Nucleus accumbens (tissue), 56 donors: ENCODE results near the gene ULBP3.
"Not testable (repeated sequence)": the region's sequence is repeated elsewhere in the genome, so short reads cannot be mapped to it uniquely, and the experiment has no call there.

Source experiments
- DNase-seq, 56 donors: peaks; one replicate each; lab custom pipeline; 2025; lab: John Stamatoyannopoulos, UW

The ULBP3 gene

DNA sequence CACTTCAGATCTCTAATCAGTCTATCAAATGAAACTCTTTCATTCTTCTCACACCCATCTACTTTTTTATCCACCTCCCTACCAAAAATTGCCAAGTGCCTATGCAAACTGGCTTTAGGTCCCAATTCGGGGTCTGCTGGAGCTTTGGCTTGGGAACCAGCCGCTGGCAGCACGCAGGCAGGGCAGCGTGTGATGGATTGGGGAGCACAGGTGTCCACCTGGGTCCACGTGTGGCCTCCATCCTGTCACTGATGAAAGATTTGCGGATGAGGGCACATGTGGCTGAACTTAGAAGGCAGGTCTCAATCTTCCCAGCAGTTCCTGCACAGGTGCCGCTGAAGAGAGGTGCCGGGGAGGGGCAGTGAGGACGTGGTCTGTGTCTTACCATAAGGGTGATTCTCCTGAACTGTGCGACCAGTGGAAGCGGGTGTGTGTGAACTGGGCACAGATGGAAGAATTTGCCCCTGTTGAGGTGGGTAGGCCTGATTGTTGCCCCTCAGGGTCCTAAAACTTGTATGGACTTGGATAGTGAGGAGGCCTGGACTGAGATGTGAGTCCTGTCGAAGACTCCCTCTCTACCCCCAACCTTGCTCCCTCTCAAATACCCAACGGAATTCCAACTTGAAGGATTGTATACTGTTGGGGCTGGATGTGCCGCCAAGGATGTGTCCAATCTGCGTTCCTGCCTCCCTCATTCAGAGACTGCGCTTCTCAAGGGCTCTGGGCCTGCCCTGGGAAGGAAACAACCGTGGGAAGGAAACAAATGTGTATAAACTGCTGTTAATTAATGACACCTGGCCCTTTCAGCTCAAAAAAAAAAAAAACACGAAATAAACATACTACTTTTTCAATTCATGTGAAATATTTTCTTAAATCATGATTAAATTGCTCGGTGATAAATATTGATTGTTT, 25.2 kb downstream of the ULBP3 start:
- DNase-seq, result no peak

DNA sequence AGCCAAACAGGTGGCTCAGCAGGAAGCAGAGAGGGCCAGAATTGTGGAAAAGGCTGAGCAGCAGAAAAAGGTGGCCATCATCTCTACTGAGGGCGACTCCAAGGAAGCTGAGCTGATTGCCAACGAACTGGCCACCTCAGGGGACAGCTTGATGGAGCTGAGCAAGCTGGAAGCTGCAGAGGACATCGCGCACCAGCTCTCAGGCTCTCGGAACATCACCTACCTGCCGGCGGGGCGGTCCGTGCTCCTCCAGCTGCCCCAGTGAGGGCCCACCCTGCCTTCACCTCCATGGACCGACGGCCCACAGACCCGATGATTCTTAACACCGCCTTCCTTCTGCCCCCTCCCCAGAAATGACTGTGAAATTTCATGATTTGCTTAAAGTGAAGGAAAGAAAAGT, 25.8 kb downstream of the ULBP3 start:
- DNase-seq, result no peak

DNA sequence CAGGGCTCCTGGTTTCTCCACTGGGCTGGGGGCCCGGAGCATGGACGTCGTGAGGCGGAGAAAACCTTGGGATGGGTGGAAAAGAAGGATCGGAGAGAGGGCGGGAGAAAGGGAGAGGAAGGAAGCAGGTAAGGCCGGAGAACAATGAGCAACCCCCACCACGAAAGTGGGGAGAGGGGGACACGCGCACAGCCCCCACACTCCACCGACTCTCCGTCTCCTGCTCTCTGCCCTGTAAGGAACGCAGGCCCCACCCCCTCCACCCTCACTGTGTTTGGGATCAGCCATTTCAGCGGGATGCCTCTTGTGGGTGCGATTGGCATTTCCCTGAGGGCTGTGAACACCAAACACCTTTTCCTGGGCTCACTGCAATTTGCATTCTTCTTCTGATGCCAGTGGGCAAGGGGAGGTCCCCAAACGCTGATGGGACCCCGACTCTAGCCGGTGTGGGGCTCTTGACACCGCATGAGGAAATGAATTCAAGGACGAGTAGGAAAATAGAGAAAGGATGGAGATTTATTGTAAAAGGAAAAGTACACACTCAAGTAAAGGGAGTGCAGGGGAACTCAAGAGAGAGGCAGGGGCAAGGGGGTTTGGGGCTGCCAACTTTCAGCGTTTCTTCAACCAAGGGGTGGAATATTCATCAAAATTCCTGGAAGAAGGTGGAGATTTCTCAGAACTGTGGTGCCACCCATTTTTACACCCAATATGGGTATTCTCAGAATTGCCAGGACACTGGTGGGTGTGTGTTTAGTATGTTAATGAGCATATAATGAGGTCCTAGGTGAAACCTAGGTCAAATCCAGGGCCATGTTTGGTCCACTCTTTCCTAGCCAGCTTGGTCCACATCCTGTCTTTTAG, 30.5 kb downstream of the ULBP3 start:
- DNase-seq, result no peak

DNA sequence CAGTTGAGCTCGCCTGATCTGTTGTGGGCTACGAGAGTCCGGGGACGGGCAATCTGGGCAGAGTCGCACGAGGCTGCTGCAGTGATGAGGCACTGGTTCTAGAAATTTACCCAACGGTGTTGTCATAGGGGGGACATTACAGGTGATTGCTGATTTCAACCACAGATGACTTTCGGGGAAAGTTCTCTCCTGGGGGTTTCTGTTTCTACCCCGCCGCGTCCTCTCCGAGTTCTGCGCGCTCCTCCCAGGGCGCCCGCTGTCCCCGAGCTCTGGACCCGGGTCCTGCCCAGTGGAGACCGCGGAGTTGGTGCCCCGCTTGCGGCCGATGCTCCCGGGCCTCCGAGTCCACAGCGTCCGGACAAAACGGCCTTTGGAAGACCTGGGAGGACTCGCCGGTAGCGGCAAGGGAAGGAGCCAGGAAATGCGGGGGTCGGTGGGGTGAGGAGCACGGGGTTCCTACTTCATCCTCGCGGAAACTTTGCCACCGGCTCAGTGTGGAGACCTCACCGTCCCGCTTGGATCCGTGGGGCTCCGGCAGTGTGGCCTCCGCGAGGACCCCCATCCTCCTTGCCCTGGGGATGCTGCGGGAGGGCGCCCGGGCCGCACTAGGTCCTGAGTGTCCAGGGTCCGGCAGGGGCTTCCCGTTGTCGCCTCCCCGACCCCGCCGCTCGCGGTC, 31.3 kb downstream of the ULBP3 start:
- no peak for DNase-seq

DNA sequence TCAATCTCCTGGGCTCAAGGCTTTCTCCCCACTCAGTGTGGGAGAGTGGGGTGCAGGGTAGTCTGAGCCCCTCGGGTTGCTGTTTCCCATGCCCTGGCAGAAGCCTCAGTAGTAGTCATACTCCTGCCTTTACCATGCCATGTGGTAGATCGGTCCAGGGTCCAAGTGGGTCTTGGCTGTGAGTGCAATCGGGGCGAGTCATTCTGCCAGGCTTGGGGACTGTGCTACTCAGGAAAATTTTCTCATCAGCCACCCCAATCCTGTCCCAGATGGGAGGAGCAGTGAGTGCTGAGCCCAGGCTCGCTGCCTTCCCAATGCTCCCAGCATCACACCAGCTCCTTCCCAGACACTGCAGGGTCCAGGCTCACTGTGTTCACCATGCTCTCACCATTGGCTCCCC, 32.8 kb downstream of the ULBP3 start:
- DNase-seq, result no peak

DNA sequence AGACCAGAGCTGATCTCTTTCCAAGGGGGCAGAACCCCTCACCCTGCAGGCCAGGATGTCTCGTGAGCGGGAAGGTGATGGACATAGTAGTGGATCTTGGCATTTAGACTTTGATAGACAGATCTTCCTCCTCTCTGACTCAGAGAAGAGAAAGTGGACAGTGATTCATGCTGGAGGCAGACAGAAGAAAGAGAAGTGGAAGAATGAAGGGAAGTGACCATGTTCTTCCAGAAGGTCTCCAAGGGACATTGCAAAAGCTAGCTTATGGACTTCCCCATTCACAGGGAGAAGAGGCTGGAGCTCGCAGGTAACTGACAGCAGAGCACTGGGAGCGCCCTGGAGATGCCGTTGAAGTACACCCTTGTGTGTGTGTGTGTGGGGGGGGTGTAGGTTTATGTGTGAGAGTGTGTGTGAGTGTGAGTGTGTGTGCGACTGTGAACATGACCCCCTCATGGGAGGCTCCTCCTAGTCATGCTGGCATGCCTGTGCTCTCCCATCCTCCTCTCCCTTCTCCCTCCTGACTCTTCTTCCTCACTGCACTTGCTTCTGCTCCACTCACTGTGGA, 35.6 kb downstream of the ULBP3 start:
- DNase-seq, result no peak

DNA sequence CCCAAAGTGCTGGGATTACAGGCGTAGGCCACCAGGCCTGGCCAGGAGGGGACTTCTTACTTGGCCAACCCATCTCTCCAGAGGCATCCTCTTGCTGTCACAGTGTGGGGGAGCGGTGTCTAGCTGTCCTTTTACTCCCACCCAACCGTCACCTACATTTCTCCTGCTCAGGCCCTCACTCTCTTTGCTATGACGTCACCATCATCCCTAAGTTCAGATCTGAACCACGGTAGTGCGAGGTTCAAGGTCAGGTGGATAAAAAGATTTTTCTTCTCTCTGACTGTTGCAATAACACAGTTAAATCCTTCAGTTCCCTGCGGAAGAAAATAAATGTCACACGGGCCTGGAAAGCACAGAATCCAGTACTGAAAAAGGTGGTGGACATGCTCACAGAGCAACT, 36.3 kb downstream of the ULBP3 start:
- no peak for DNase-seq

DNA sequence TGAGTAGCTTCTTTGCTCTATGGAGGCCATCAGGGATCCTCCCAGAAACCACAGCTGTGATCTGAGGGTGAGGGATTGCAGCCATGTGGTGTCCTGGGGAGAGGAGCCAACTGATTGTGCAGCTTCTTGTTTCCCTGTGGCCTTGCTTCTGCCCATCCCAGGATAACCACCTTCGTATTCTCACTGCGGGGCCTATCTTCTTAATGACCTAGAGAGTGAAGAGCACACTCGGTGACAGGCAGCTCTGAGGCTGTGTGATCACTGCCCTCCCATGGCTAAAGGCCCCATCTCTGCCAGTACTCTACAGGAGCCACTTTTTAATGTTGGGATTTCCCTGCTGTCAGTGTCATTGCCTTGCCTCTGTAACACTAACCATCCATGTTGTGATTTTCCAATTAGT, 38.3 kb downstream of the ULBP3 start:
- no peak for DNase-seq

DNA sequence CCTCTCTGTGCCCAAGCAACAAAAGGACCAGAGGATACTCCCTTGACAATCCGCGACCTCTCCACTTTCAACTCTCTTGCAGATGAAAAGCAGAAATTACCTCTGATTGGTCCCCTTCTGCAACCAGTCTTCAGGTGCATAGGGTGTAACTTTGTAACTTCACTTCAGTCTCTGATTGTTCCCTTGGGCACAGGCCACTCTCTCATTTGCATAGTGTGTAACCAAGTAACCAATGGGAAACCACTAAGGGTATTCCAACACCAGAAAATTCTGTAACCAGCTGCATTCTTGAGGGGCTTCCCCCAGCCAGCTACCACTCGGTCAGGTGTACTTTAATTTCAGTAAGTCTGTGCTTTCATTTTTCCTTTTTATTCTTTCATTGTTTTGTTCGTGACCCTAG, 39.2 kb downstream of the ULBP3 start:
- DNase-seq, result no peak

DNA sequence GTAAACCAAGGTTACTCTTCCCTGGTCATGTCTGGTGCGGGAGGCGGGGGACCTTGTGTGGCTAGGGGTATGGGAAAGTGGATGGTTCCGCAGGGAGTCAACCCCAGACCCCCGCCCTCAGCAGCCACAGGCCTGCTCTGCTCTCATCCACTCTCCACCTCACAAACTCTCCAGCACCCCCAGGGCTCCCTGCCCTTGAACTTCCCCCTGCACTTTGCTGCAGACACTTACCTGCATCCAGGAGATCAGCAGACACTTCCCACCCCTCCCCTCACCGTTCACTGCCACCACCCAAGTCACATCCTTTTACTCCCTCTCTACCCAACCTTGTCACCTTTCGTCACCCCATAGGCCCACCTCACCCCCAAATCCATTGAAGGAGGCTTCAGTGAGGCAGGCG, 39.6 kb downstream of the ULBP3 start:
- DNase-seq, result no peak

DNA sequence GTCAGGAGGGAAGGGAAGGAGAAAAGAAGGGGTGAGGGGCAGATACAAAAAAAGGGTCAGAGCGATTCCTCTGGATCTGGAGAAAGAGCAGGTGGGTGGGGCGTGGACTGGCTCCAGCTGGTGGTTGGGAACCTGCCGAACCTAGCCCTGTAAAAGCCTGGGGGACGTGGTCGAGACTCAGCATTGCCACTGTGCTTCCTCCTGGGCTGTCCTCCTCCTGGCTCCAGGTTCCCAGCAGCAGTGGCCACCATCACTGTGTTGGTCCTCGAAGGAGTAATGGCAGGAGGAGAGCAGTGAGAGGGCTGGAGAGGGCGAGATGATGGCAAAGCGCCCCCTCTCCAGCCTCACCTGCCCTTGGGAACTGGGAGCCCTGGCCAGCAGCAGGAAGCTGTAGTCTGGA, 40.1 kb downstream of the ULBP3 start:
- no peak for DNase-seq

DNA sequence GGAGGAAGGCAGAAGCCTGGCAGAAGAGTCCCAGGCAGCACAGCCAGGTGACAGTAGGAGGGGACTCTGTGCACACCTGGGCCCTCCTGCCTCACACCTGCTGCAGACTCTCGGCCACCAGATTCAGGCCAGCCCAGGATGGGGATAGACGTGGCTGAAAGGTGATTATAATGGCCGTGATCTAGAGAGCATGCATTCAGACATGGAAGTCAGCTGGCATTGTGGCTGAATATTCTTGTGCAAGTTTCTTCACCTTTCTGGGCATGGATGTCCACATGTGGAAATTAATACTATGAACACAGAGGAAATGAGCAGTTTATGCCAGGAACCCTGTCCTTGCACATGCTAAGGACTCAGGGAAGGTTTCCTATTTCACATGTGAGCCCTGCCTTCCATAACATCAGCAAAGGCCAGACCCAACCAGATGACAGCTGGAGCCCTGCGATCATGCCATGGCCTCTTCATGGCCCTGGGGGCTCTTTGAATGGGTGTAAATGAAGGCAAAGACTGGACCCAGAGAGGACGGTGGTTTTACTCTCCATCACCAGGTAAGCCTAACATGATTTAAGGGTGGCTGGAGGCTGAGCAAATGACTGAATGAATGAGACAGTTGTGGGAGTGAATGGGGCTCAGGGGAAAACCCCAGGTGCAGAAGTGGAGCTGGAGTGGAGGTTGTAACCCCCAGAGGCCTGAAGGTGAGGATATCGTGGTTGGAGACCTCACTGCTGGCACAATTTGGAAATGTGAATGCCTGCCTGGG, 40.9 kb downstream of the ULBP3 start:
- DNase-seq, result no peak

DNA sequence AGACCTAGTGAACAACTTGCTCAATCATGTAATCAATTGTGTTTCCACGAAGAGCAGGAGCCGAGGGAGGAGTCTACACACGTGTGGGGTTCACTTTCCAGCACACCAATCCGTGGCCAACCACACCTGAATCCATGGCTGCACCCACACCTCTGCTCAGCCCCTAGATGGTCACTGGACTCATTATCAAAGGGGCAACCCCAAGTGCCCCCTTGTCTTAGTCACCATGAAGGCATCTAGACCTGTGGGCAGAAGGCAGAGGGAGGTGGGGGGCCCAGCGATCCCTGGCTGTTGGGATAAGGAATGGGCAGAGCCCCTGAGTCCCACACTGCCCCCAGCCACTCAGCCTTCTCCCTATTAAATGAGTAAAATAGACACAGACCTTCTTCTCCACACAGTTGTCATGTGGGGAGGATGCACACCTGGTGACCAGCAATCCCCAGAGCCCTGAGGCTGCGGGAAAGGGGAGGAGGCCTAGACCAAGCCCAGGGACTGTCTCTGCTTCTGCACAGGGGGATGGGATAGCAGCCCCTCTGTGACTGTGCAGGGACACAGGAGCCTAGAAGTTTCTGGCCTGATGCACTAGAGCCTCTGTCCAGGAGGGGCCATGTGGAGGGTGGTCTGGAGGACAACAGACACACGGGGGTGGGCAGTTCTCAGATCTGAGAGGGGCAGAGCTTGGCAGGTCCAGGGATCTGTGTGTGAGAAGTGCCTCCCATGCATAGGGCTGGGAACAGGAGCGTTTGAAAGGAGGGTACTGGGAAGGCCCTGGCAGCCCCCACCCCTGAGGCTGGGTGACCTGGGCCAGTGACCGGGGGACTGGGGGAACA, 41.7 kb downstream of the ULBP3 start:
- DNase-seq, result no peak

DNA sequence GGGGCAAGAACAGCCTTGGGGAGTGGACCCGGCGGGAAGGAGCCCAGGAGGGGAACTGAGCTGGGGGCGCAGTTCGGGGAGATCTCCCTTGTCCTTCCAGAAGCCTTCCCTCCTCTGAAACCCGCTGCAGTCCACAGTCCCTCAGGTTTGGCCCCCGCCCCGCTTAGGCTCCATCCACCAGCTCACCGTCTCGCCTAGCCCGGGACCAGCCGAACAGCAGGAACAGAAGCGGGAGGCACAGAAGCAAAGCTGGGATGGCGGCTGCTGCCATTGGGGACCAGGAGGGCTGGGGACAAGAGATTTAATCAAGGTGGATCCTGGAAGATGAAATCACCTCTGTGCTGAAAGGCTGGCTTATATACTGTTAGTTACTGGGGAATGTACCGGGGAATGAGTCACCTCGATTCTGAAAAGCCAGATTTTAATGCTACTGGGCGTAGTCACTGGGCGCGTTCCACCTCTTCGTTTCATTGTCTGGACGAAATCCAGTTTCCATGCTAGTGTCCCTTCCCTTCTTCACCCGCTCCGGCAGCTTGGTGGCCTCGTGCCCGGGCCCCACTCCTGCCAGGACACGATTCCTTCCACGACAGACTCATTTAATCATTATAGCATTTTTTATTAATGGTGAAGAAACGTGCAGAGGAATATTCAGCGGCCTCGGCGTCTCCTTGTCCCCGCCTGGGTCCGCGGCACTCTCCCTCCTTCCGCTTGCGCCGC, 43.6 kb downstream of the ULBP3 start, which contains the start of gene RAET1L:
RAET1L (minus strand) TSS at position 332 of the 717 bp plus-strand sequence; CDS start at position 271, 61 bp downstream.
- DNase-seq, result peak in 3 of 56 donors; percentile 8 to 42 (median 37)

DNA sequence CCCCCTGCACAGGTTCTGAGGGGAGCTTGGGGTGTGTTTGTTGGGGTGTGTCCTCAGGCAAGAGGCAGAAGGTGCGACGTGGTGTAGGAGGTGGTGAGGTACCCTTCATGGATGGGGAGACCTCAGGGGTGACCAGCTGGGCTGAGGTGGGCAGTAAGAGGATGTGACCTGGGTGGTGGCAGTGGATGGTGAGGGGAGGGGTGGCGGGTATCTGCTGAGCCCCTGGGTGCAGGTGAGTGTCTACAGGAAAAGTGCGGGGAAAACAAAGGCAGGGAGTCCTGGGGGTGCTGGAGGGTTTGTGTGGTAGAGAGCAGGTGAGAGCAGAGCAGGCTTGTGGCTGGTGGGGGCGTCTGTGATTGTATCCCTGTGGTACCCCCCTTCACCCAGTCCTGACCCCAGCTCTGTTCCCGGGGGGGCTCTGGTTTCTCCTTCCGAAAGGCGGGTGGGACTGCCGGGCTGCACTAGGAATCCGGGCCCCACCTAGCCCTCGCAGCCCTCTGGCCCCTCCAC, 44.2 kb downstream of the ULBP3 start:
- DNase-seq, result no peak

DNA sequence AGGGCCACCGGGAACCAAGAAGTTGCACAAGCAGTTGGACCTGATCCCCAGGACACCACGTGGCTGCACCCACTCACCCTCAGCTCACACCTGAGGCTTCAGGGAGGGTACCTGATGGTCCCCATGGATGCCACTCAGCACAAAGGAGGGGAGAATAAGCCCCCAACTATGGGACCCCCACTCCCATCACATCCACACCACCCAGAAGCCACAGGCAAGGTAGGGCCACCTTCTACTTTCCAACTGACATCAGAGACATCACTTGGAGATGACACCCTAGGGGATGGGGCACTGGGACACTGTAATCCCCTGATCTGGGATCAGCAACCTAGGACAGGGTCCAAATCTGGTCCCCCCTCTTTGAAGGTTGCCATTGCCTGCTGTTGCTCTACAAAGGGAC, 44.9 kb downstream of the ULBP3 start:
- DNase-seq, result not testable (repeated sequence)

DNA sequence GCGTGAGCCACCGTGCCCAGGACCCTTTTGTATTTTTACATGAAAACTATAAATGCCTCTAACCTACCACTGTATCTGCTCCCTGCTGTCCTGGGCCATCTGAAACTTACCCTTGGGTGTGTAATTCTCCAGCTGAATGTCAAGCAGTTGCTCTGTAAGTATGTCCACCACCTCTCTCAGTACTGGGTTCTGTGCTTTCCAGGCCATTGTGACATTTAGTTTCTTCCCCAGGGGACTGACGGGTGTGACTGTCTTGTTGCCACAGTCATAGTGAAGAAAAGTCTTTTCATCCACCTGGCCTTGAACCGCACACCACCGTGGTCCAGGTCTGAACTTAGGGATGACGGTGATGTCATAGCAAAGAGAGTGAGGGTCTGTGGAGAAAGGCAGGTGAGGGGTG, 47.1 kb downstream of the ULBP3 start:
- DNase-seq, result not testable (repeated sequence)
